Heart right ventricle (tissue), 16 donors: ENCODE measurements around the gene TEKT1. TPM values are rescaled to one million over a fixed set of nuclear protein-coding genes. Genes with fewer than 3 reads are reported as not detected.

Source experiments
- ATAC-seq, 8 donors: fragments of 200-7000 bp; cut with Tn5 transposase; one replicate each; pipeline ENCODE4 v1.9.1; 2020; ENCODE audit warnings: mild to moderate bottlenecking in 8 of 8, moderate library complexity in 8 of 8, moderate number of reproducible peaks in 1 of 8
- DNase-seq, 2 donors: peaks; one replicate each; pipeline ENCODE4 v3.0.0-alpha.2; 2020
- H3K27ac ChIP-seq, 10 donors: fragments of 200-600 bp; sonication (generic) in 2 of 10; one replicate each; pipeline versions ENCODE4 v1.5.0 to v1.8.0; 2020 to 2022; ENCODE audit warnings: mild to moderate bottlenecking in 3 of 10
- H3K27me3 ChIP-seq, 7 donors: fragments of 200-600 bp; one replicate each; pipeline ENCODE4 v1.8.0; 2021 to 2022; ENCODE audit warnings: mild to moderate bottlenecking in 2 of 7
- H3K36me3 ChIP-seq, 9 donors: fragments of 200-600 bp; sonication (generic) in 1 of 9; one replicate each; pipeline versions ENCODE4 v1.5.0 to v1.8.0; 2020 to 2022; ENCODE audit warnings: mild to moderate bottlenecking in 2 of 9
- H3K4me1 ChIP-seq, 9 donors: fragments of 200-600 bp; sonication (generic) in 1 of 9; one replicate each; pipeline versions ENCODE4 v1.5.0 to v1.8.0; 2020 to 2022; ENCODE audit warnings: mild to moderate bottlenecking in 4 of 9
- H3K4me3 ChIP-seq, 10 donors: fragments of 200-600 bp; sonication (generic) in 2 of 10; one replicate each; pipeline versions ENCODE4 v1.5.0 to v1.8.0; 2020 to 2022; ENCODE audit warnings: mild to moderate bottlenecking in 7 of 10, moderate library complexity in 2 of 10
- H3K9me3 ChIP-seq, 11 donors: fragments of 200-600 bp in 10 of 11; sonication (generic) in 2 of 11; one replicate each; pipeline versions ENCODE4 v1.5.0 to v1.8.0; 2013 to 2022; ENCODE audit warnings: mild to moderate bottlenecking in 2 of 11, control low read depth in 1 of 11, moderate library complexity in 1 of 11
- WGBS, 2 donors: extraction: QIAGEN DNeasy Blood & Tissue Kit; methylation state at CpG; one replicate each; pipeline ENCODE4 v1.1.7; 2013; ENCODE audit warnings: inconsistent platforms in 1 of 2; 5-methylcytosine and 5-hydroxymethylcytosine counted together
- intact Hi-C, 10 donors: fragments of 100-400 bp; cut with DNase I; formaldehyde crosslinking; loops; one replicate each; pipeline versions ENCODE4 v1.11.1 to v1.14.2; 2022
- polyA plus RNA-seq, 2 donors: library from polyadenylated mRNA; stranded (reverse); fragments of 200-250 nt; gene quantifications; one replicate each; pipeline ENCODE4 v1.2.3, GENCODE V29; 2013
- total RNA-seq, 10 donors: library from RNA; stranded (reverse); fragmentation: NEBNext Ultra II Directional in 3 of 10; extraction: Animal tissue kit (Norgen Biotek cat#: 25700) in 3 of 10; gene quantifications; one replicate each; pipeline versions ENCODE4 v1.2.1 to v1.2.4, GENCODE V29; 2021 to 2023
- TF ChIP-seq, protein P1 (sequence below), 9 donors: fragments of 200-600 bp; sonication (generic) in 2 of 9; IDR thresholded peaks; one replicate each; pipeline versions ENCODE4 v1.5.0 to v1.8.0; 2021 to 2022; ENCODE audit warnings: antibody characterized with exemption in 9 of 9, mild to moderate bottlenecking in 5 of 9, moderate library complexity in 1 of 9
- donor health status: Arrhythmogenic right ventricular cardiomyopathy.
- donor health status: ischemic (EF 13 %, LVEDD 7.1; RV severe dilation, severe dysfunction).
- donor health status: healthy with polysubstance abuse.
- donor health status: DM: no; HTN: yes; CAD: no.
- donor health status: DM: no; HTN: no; CAD: no.
- donor health status: ischemic (EF 25% LVEDD 6.9; RV normal size, moderate dysfunction).
- donor health status: ischemic (EF 25% LVEDD 5.7; RV mildly dilated, moderate dysfunction).
- donor health status: healthy.
- donor health status: DM: yes; HTN: yes; CAD: no.
- donor health status: Ischemic cardiomyopathy.
- donor health status: ischemic (EF 35%, LVEDD 5.7; RV mildly dilated, moderate dysfunction).
- donor health status: nonischemic (EF 11% LVEDD 7.7; RV severe dilation, severe dysfunction).
- donor health status: DM: yes; HTN: yes; CAD: no.
- donor health status: PGD.
- donor health status: ischemic (EF 29% LVEDD 5.4; RV normal size, mild dysfunction).
- donor health status: nonischemic (EF 23%, LVEDD 6.1; RV moderate dilation, normal function).

Gene TEKT1
- total and polyA plus RNA-seq, 12 donors: not detected

DNA sequence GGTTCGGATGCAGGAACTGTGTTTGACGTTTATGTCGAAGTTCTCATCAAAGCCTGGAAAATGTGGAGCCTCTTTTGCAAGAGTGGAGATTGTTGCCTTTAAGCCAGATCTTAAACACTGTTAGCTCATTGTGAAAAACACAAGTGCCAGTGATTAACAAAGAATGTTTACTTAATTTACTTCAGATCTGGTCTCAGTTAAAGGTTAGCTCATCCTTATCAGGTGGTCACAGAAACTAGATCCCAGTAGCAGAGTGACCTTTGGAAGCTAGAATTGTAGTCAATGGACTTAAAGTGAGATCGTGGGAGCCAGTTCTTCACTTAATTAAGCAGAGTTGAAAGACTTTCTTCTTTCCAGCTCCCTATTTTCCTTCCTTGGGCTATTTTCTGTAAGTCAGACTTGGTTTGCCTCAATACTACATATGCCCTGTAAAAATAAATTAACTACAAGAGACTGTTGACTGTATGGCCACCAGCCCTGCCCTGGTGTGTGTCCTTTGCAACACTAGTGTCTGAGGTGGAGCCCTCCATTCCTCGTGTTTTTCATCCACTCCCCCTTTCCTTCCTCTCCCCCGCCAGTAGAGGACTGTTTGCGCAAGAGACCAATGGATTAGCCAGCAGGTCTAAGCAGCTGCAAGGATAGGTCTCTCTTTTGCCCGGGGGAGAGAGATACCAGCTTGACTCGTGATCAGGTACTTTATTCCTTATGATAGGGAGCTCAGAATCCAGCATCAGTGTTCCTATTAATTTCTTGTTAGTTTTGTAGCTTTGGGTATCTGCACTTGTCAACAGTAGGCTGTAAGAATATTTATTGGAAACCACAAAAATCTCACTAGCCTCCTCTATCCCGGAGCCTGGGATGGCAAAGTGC is 35.3 kb downstream of the TEKT1 start:
- Histone ChIP-seq H3K36me3 (no peaks in the 10 kb centered on the region), H3K27ac (no peak overlapping the region), H3K4me3 (no peak overlapping the region), H3K4me1 (no peaks in the 10 kb centered on the region), H3K9me3 (no peaks in the 10 kb centered on the region), H3K27me3 (peaks cover 0 to 37% (median 33%) of the 10 kb centered on the region in 7 donors)
- intact Hi-C loops: no loop called here
- DNase-seq (no peak), ATAC-seq (no peak)
- WGBS, 2 donors: 57% methylated on average over 10 of the region's 10 CpGs
- TF ChIP-seq, protein P1, sequence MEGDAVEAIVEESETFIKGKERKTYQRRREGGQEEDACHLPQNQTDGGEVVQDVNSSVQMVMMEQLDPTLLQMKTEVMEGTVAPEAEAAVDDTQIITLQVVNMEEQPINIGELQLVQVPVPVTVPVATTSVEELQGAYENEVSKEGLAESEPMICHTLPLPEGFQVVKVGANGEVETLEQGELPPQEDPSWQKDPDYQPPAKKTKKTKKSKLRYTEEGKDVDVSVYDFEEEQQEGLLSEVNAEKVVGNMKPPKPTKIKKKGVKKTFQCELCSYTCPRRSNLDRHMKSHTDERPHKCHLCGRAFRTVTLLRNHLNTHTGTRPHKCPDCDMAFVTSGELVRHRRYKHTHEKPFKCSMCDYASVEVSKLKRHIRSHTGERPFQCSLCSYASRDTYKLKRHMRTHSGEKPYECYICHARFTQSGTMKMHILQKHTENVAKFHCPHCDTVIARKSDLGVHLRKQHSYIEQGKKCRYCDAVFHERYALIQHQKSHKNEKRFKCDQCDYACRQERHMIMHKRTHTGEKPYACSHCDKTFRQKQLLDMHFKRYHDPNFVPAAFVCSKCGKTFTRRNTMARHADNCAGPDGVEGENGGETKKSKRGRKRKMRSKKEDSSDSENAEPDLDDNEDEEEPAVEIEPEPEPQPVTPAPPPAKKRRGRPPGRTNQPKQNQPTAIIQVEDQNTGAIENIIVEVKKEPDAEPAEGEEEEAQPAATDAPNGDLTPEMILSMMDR (IDR thresholded peaks at IDR 0.05): no peak

DNA sequence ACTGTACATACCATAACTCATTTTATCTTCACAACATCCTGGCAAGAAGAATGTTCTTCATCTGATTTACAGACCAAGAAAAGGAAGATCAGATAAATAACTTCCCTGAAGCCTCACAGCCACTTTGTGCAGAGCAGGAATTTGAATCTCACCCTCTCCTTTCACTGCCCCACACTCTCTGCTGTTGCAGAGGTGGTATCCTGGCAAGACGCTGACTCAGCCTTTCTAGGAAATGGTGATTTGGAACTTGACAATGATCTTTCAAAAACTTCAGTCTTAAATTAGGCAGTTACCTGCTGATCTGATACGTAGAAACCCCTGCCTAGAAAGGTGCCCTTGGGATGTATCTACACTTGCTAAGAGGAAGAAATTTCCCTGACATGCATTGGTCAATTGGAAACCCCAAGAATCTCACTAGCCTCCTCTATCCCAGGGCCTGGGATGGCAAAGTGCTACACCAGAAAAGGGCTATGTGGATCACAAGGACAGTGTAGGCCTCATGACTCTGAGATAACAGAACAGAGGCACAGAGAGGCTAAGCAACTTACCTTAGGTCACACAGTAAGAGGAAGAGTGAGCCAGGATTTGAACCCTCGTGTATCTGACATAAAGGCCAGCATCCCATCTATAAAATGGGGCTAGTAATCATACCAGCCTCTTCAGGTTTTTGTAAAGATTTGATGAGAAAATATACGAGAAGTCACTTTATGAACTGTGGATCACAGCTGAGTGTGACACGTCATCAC is 37.6 kb downstream of the TEKT1 start:
- Histone ChIP-seq H3K4me1 (no peaks in the 10 kb centered on the region), H3K9me3 (no peaks in the 10 kb centered on the region), H3K36me3 (no peaks in the 10 kb centered on the region), H3K27me3 (peaks cover 0 to 40% (median 24%) of the 10 kb centered on the region in 7 donors), H3K27ac (no peak overlapping the region), H3K4me3 (no peak overlapping the region)
- 70 to 75% methylated on average over 5 of the region's 5 CpGs for WGBS, 2 donors
- TF ChIP-seq, protein P1 (IDR thresholded peaks at IDR 0.05): no peak
- DNase-seq (no peak), ATAC-seq (no peak)
- intact Hi-C loops: no loop called here

DNA sequence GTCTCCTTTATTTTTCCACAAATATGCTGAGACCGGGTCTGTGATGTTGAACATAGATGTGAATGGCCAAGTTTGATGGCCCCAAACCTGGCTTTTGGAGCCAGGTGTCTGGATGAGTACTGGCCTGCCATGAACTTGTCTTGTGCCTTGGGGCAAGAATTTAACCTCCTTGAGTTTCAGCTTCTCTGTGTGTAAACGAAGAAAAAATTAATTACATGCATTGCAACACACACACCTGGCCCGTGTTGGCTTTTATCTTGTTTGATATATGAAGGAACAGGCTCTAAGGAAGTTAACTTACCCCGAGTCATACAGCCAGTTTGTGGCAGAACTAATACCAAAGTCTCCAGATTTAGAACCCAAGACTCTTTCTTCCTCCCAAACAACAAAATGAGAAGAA is 42.4 kb downstream of the TEKT1 start:
- H3K4me3 ChIP-seq: no peak overlapping the region
- no peak overlapping the region for H3K27ac ChIP-seq
- H3K9me3 ChIP-seq: peaks cover 0 to 21% (median 7%) of the 10 kb centered on the region in 11 donors
- ATAC-seq: no peak
- no peaks in the 10 kb centered on the region for H3K4me1 ChIP-seq
- intact Hi-C loops: no loop called here
- H3K27me3 ChIP-seq: peaks cover 0 to 40% (median 18%) of the 10 kb centered on the region in 7 donors
- DNase-seq: no peak
- TF ChIP-seq, protein P1 (IDR thresholded peaks at IDR 0.05): no peak
- no peaks in the 10 kb centered on the region for H3K36me3 ChIP-seq
- WGBS, 2 donors: 78% methylated on average over 4 of the region's 4 CpGs

DNA sequence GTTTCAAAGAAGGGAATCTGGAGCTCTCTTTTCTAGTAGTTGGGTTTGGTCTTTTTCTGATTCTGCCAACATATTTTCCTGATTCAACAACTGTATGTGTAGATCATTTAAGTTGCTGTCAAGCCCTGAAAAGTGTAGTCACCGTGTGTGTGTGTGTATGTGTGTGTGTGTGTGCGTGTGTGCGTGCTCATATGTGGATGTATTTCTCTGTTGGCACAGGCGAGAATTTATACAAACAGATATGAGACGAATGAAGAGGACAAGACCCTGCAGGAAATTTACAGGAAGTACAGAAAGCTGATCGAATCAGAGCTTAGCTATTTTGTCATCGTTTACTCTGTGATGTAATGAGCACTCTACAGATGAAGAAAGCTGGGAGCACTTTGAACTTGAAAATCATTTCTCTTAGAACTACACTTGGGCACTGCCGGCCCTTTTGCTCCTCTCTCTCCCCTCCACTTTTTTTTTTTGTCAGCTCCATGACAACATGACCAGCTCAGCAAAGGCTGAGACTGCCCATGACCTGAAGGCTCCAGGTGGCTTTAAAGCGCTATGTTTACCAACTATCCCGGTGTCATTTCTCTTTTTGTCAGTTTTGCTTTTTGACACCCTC is 44.3 kb downstream of the TEKT1 start:
- Histone ChIP-seq H3K9me3 (peaks cover 0 to 40% (median 12%) of the 10 kb centered on the region in 11 donors), H3K27me3 (peaks cover 0 to 57% (median 13%) of the 10 kb centered on the region in 7 donors), H3K27ac (no peak overlapping the region), H3K36me3 (no peaks in the 10 kb centered on the region), H3K4me3 (no peak overlapping the region), H3K4me1 (no peaks in the 10 kb centered on the region)
- 56 to 73% methylated on average over 10 of the region's 10 CpGs for WGBS, 2 donors
- ATAC-seq (no peak), DNase-seq (no peak)
- intact Hi-C loops: no loop called here
- TF ChIP-seq, protein P1 (IDR thresholded peaks at IDR 0.05): no peak
